AG04449 (cell line): ENCODE measurements around the gene RASSF4.

Experiments used
- CTCF ChIA-PET: fragments of 350-600 bp; formaldehyde crosslinking; extraction: SDS; loops from one replicate; lab custom pipeline; 2021; ENCODE audit warnings: antibody characterized with exemption; lab: Yijun Ruan, JAX
- POLR2A ChIA-PET: fragments of 400-600, 350-600 bp; formaldehyde crosslinking; extraction: SDS; loops from one replicate; lab custom pipeline; 2020; ENCODE audit warnings: antibody characterized with exemption, inconsistent platforms; lab: Yijun Ruan, JAX
- DNase-seq: peaks from one replicate; pipeline ENCODE4 v3.0.0-alpha.2; 2010; ENCODE audit warnings: low read depth, low spot score
- H3K4me3 ChIP-seq: 2 replicates; pipeline ENCODE4 v1.5.1; 2011; ENCODE audit warnings: low read depth, mild to moderate bottlenecking, control low read depth, low read length
- TF ChIP-seq, protein P1 (sequence below): IDR thresholded peaks from one replicate; pipeline ENCODE4 v1.5.1; 2011; ENCODE audit warnings: mild to moderate bottlenecking, moderate library complexity, low read length, control low read depth, inconsistent platforms; ENCODE audit not compliant: insufficient read depth; ENCODE audit errors: missing control alignments

The RASSF4 gene

GRCh38 chr10:44965651-44966097 is 6.1 kb downstream of the RASSF4 start:
- ChIA-PET CTCF (interaction anchor here (1.3 to 6.9 kb wide), 6 partner anchors 8 to 33 kb away, joined by 3 to 51 read pairs (median 9); partner anchors contain the start of gene DEPP1), POLR2A (interaction anchor here (3.0 kb wide), 1 partner anchor 13 kb away, joined by 15 read pairs; the partner anchor contains the start of gene DEPP1)
- no peak for DNase-seq
- TF ChIP-seq, protein P1, sequence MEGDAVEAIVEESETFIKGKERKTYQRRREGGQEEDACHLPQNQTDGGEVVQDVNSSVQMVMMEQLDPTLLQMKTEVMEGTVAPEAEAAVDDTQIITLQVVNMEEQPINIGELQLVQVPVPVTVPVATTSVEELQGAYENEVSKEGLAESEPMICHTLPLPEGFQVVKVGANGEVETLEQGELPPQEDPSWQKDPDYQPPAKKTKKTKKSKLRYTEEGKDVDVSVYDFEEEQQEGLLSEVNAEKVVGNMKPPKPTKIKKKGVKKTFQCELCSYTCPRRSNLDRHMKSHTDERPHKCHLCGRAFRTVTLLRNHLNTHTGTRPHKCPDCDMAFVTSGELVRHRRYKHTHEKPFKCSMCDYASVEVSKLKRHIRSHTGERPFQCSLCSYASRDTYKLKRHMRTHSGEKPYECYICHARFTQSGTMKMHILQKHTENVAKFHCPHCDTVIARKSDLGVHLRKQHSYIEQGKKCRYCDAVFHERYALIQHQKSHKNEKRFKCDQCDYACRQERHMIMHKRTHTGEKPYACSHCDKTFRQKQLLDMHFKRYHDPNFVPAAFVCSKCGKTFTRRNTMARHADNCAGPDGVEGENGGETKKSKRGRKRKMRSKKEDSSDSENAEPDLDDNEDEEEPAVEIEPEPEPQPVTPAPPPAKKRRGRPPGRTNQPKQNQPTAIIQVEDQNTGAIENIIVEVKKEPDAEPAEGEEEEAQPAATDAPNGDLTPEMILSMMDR: no peak
- H3K4me3 ChIP-seq: no peak overlapping the region

DNA sequence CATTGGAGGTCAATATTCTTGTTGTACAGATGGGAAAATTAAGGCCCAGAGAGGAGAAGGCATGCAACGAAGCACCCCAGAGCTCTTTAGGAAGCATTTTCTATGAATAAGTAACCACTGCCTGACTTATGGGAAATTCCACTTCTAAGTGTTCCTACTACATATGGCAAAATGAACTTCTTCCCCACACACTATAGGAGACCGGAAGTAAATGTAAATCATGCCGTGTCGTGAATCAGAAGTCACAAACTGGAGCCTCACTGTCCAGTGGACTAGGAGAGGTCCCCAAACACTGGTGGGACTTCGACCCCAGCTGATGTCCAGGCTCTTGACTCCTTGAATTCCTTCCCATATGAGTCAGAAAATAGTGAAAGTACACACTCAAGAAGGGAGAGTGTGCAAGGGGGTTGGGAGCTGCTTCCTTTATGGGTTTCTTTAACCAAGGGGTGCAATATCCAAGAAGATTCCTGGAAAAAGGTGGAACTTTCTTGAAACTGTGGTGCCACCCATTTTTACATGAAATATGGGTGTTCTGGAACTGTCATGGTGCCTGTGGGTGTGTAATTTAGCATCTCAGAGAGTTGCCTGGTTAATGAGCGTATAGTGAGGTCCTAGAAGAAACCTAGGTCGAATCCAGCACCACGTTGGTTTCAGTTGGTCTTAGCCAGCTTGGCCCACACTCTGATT is 6.7 kb downstream of the RASSF4 start:
- H3K4me3 ChIP-seq: no peak overlapping the region
- POLR2A ChIA-PET: interaction anchor here (3.0 kb wide), 1 partner anchor 12 kb away, joined by 15 read pairs; the partner anchor contains the start of gene DEPP1
- DNase-seq: no peak
- TF ChIP-seq, protein P1: no peak
- CTCF ChIA-PET: interaction anchor here (0.7 to 6.9 kb wide), 8 partner anchors 8 to 33 kb away, joined by 3 to 51 read pairs (median 6); partner anchors contain the start of gene DEPP1

GRCh38 chr10:44966816-44967509 is 7.4 kb downstream of the RASSF4 start:
- no peak for DNase-seq
- H3K4me3 ChIP-seq: no peak overlapping the region
- ChIA-PET CTCF (interaction anchor here (0.7 to 6.9 kb wide), 10 partner anchors 10 to 34 kb away, joined by 3 to 51 read pairs (median 4); partner anchors contain the start of gene DEPP1), POLR2A (interaction anchor here (3.0 kb wide), 1 partner anchor 12 kb away, joined by 15 read pairs; the partner anchor contains the start of gene DEPP1)
- TF ChIP-seq, protein P1: no peak

DNA sequence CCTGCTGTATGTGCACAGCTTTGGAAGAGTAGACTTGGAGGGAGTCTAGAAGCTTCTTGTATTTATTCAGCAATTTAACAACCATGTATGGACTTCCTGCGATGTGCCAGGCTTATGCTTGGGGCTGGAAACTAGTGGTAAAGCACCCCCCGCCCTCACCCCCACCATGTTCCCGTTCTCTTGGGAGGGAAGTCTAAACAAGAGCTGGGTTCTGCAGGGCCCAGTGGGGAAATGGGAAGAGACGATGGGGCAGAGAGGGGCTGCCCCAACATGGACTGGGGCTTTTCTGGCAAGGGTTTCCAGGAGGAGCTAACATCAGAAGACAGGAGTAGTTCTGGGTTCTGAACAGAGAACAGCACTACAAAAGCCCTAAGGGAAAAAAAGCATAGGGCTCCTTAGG is 8.0 kb downstream of the RASSF4 start:
- CTCF ChIA-PET: interaction anchor here (0.7 to 6.9 kb wide), 7 partner anchors 10 to 90 kb away, joined by 3 to 51 read pairs (median 4); partner anchors contain the start of gene DEPP1
- TF ChIP-seq, protein P1: no peak
- no peak overlapping the region for H3K4me3 ChIP-seq
- POLR2A ChIA-PET: interaction anchor here (3.0 kb wide), 1 partner anchor 11 kb away, joined by 15 read pairs; the partner anchor contains the start of gene DEPP1
- DNase-seq: no peak

- DNase-seq: no peak
- ChIA-PET POLR2A (interaction anchor here (1.1 kb wide), 1 partner anchor 33 kb away, joined by 3 read pairs; no protein-coding TSS in a partner anchor), CTCF (interaction anchor here (0.7 to 6.9 kb wide), 7 partner anchors 9 to 91 kb away, joined by 3 to 51 read pairs (median 4); partner anchors contain the start of gene DEPP1)
- no peak overlapping the region for H3K4me3 ChIP-seq
- TF ChIP-seq, protein P1: no peak
These were observed 8.5 kb downstream of the RASSF4 start for GRCh38 chr10:44968091-44968490.
